ENCODE measurements around the gene NUP214. TPM values are rescaled to one million over a fixed set of nuclear protein-coding genes. Genes with fewer than 3 reads are reported as not detected.

NUP214 gene
- total RNA-seq, result 10.4 and 23.5 TPM in 2 replicates

GRCh38 chr9:131125288-131126058 is at the start of gene NUP214:
TSS of gene NUP214 (plus strand) at chr9:131125586. CDS start at chr9:131125705, 119 bp downstream.

DNA sequence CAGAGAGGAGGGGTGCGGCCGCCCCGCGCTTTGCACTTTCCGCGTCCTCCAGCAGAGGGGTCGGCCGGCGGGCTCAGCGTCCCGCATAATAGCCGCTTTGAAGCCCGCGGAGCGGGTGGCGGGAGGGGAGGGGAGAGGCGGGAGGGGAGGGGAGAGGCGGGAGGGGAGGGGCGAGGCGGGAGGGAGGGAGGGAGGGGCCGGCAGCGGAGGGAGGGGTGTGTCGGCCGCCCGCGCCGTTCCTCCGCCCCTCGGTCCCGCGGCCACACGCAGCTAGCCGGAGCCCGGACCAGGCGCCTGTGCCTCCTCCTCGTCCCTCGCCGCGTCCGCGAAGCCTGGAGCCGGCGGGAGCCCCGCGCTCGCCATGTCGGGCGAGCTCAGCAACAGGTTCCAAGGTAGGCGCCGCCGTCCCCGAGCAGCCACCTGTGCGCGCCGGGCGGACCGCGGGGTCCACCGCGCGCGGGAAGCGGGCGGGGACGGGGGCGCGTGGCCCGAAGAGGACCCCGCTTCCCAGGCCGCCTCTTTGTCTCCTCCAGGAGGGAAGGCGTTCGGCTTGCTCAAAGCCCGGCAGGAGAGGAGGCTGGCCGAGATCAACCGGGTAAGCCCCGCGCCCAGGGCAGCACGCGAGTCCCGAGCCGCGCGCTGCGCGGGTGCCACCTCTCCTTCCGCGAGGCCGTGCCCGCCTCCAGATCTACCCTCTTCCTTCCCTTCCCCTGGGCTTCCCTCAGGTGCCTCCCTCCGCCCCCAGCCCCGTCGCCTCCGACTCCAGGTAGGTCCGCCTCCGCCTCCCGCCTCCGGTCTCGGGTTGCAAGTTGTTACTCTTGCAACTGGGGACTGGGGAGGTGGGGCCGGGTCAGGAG is 28.9 kb upstream of the NUP214 start, which contains the start of gene AIF1L:
AIF1L (plus strand) TSS at position 263 of the 857 bp plus-strand sequence; CDS start at position 362, 99 bp downstream.

GRCh38 chr9:131276094-131276888 is 150.9 kb downstream of the NUP214 start, which contains the start of gene FAM78A:
TSS of gene FAM78A (minus strand) at chr9:131276510. CDS start at chr9:131276179, 331 bp downstream.

Other genes starting within 250 kb of the NUP214 start
- not detected in 2 replicates for gene QRFP, start 228.8 kb upstream of the NUP214 start, total RNA-seq
- not detected in 2 replicates for gene FIBCD1, start 186.3 kb upstream of the NUP214 start, total RNA-seq
- gene LAMC3, start 116.4 kb upstream of the NUP214 start, total RNA-seq, result under 0.01 and 0.50 TPM in 2 replicates
- gene AIF1L, start 29.1 kb upstream of the NUP214 start, total RNA-seq, result 17.4 and 44.0 TPM in 2 replicates
- gene FAM78A, start 150.9 kb downstream of the NUP214 start, total RNA-seq, result 4.7 and 5.3 TPM in 2 replicates
- 1.8 TPM in 2 replicates for gene PLPP7, start 164.1 kb downstream of the NUP214 start, total RNA-seq